SH-SY5Y (cell line): ENCODE data around the gene NEUROG3.

ENCODE experiments used
- GATA2 ChIP-seq: IDR thresholded peaks from 2 replicates; pipeline ENCODE4 v1.6.1; 2011; ENCODE audit warnings: mild to moderate bottlenecking, low read depth, low read length
- GATA3 ChIP-seq: IDR thresholded peaks from 2 replicates; pipeline ENCODE4 v1.6.1; 2011; ENCODE audit warnings: low read depth, mild to moderate bottlenecking, low read length, moderate library complexity

- no peak for TF ChIP-seq GATA2
- TF ChIP-seq GATA3, result no peak
Observed at GRCh38 chr10:69578508-69578991, 5.3 kb upstream of the NEUROG3 start.
